ENCODE measurements around the gene ENOX1.

DNA sequence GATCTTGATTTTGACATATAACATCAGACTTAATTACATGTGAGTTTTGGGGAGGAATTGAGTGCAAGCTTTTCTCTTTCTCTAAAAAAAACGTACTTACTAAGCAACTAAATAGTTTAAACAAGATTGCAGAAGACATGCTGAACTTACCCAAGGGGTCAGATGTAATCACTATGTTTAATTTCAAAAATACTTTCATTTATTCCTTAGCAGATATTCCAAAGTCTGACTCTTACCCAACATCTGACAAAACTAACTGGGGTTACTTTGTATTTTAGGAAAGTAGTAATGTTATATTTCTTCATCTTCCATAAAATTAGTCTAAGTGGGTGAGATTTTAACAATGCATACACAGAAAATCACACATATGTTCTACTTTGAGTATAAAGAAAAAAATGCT lies 493.2 kb downstream of the ENOX1 start:
- TF ChIP-seq, protein P1, sequence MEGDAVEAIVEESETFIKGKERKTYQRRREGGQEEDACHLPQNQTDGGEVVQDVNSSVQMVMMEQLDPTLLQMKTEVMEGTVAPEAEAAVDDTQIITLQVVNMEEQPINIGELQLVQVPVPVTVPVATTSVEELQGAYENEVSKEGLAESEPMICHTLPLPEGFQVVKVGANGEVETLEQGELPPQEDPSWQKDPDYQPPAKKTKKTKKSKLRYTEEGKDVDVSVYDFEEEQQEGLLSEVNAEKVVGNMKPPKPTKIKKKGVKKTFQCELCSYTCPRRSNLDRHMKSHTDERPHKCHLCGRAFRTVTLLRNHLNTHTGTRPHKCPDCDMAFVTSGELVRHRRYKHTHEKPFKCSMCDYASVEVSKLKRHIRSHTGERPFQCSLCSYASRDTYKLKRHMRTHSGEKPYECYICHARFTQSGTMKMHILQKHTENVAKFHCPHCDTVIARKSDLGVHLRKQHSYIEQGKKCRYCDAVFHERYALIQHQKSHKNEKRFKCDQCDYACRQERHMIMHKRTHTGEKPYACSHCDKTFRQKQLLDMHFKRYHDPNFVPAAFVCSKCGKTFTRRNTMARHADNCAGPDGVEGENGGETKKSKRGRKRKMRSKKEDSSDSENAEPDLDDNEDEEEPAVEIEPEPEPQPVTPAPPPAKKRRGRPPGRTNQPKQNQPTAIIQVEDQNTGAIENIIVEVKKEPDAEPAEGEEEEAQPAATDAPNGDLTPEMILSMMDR (optimal IDR thresholded peaks at IDR 0.05 in 1 of 3, IDR thresholded peaks at IDR 0.05 in 1 of 3, conservative IDR thresholded peaks at IDR 0.05 in 1 of 3; ENCODE audit: extremely low read depth in 1 of 3, insufficient read depth in 2 of 3, low read length in 3 of 3) = no peak
- no peak for TF ChIP-seq EZH2 (IDR thresholded peaks at IDR 0.05; ENCODE audit: low read length)

Measured in keratinocyte (primary cell).